SU-DHL-6 (cell line): ENCODE measurements around the gene HNRNPUL1.
"Not testable (repeated sequence)": the region's sequence is repeated elsewhere in the genome, so short reads cannot be mapped to it uniquely, and the experiment has no call there.

Source experiments
- H2AFZ ChIP-seq: fragments of 200-600 bp; sonication (generic); 2 replicates; pipeline ENCODE4 v1.6.1; 2014; ENCODE audit warnings: low read depth, mild to moderate bottlenecking, moderate library complexity, mixed read lengths, antibody characterized with exemption, low read length; ENCODE audit not compliant: severe bottlenecking
- H3F3A ChIP-seq: fragments of 200-600 bp; shearing (Covaris generic); 2 replicates; pipeline ENCODE4 v1.6.0; 2016; ENCODE audit warnings: antibody characterized with exemption, mild to moderate bottlenecking; ENCODE audit not compliant: insufficient read depth
- H3K27ac ChIP-seq: fragments of 200-600 bp; sonication (generic); 2 replicates; pipeline ENCODE4 v1.5.1; 2016; ENCODE audit warnings: low read depth, mild to moderate bottlenecking, low read length, moderate library complexity, mixed read lengths
- H3K27me3 ChIP-seq: fragments of 200-600 bp; sonication (generic), shearing (Covaris generic); 2 replicates; pipeline ENCODE4 v1.6.0; 2014; ENCODE audit warnings: mild to moderate bottlenecking, low read length
- H3K36me3 ChIP-seq: fragments of 200-600 bp; sonication (generic); 2 replicates; pipeline ENCODE4 v1.6.1; 2014; ENCODE audit warnings: mild to moderate bottlenecking, low read length, mixed read lengths
- H3K4me2 ChIP-seq: fragments of 300-600, 200-600 bp; shearing (Covaris generic), sonication (generic); 2 replicates; pipeline ENCODE4 v1.6.0; 2014; ENCODE audit warnings: low read length, low read depth, mild to moderate bottlenecking; ENCODE audit not compliant: poor library complexity, severe bottlenecking
- H3K4me3 ChIP-seq: fragments of 200-600 bp; sonication (generic); 2 replicates; pipeline ENCODE4 v1.5.1; 2014; ENCODE audit warnings: antibody characterized with exemption, low read length, mild to moderate bottlenecking, mixed read lengths; ENCODE audit not compliant: insufficient read depth, poor library complexity, severe bottlenecking
- H3K79me2 ChIP-seq: fragments of 200-600 bp; sonication (generic); 2 replicates; pipeline ENCODE4 v1.6.1; 2014; ENCODE audit warnings: mild to moderate bottlenecking, low read length, moderate library complexity; ENCODE audit not compliant: insufficient read depth
- H3K9ac ChIP-seq: fragments of 200-600 bp; sonication (generic); 2 replicates; pipeline ENCODE4 v1.7.0; 2014; ENCODE audit warnings: mild to moderate bottlenecking, low read length
- H3K9me2 ChIP-seq: fragments of 200-600 bp; sonication (generic); replicated peaks from 2 replicates; pipeline ENCODE4 v1.6.1; 2014; ENCODE audit warnings: low read length; ENCODE audit not compliant: insufficient read depth
- H3K9me3 ChIP-seq: fragments of 200-600 bp; sonication (generic); 2 replicates; pipeline ENCODE4 v1.6.1; 2014; ENCODE audit warnings: low read length, mixed read lengths; ENCODE audit not compliant: insufficient read depth
- H4K20me1 ChIP-seq: fragments of 200-600 bp; sonication (generic); 2 replicates; pipeline ENCODE4 v1.6.1; 2014; ENCODE audit warnings: low read depth, mild to moderate bottlenecking, antibody characterized with exemption, low read length, moderate library complexity, mixed read lengths
- CTCF ChIP-seq: fragments of 200-600 bp; sonication (generic); IDR thresholded peaks from one replicate; pipeline ENCODE4 v1.5.1; 2017; ENCODE audit warnings: antibody characterized with exemption, mild to moderate bottlenecking, low read length, moderate library complexity; ENCODE audit not compliant: insufficient read depth, poor library complexity, severe bottlenecking
- EZH2phosphoT487 ChIP-seq: fragments of 200-600 bp; sonication (generic), shearing (Covaris generic); conservative IDR thresholded peaks from 2 replicates; pipeline ENCODE4 v1.6.1; 2018; ENCODE audit warnings: mild to moderate bottlenecking, antibody characterized with exemption, low read length, moderate library complexity, mixed read lengths

Gene HNRNPUL1

GRCh38 chr19:41226874-41227390, 37.2 kb upstream of the HNRNPUL1 start:
- Histone ChIP-seq H3K4me2 (no peak overlapping the region), H3K27ac (no peak overlapping the region), H4K20me1 (no peaks in the 10 kb centered on the region), H3K79me2 (no peaks in the 10 kb centered on the region), H3K36me3 (no peaks in the 10 kb centered on the region), H3F3A (no peaks in the 10 kb centered on the region), H3K9me3 (no peaks in the 10 kb centered on the region), H3K9me2 (no peaks in the 10 kb centered on the region), H3K27me3 (no peaks in the 10 kb centered on the region), H2AFZ (no peak overlapping the region), H3K9ac (no peak overlapping the region), H3K4me3 (no peak overlapping the region)
- no peak for TF ChIP-seq CTCF
- no peak for TF ChIP-seq EZH2phosphoT487

GRCh38 chr19:41228486-41228885, 35.7 kb upstream of the HNRNPUL1 start:
- no peaks in the 10 kb centered on the region for H3K79me2 ChIP-seq
- H3K36me3 ChIP-seq, result no peaks in the 10 kb centered on the region
- H4K20me1 ChIP-seq, result no peaks in the 10 kb centered on the region
- H3F3A ChIP-seq, result no peaks in the 10 kb centered on the region
- no peaks in the 10 kb centered on the region for H3K9me3 ChIP-seq
- no peak overlapping the region for H3K4me2 ChIP-seq
- no peak overlapping the region for H3K9ac ChIP-seq
- H3K9me2 ChIP-seq, result no peaks in the 10 kb centered on the region
- TF ChIP-seq EZH2phosphoT487 (no peak), CTCF (no peak)
- no peak overlapping the region for H3K4me3 ChIP-seq
- H3K27ac ChIP-seq, result no peak overlapping the region
- no peak overlapping the region for H2AFZ ChIP-seq
- no peaks in the 10 kb centered on the region for H3K27me3 ChIP-seq

- H3K36me3 ChIP-seq, H3K27ac ChIP-seq, H3F3A ChIP-seq, H3K4me3 ChIP-seq, H3K79me2 ChIP-seq, H3K9me2 ChIP-seq, H4K20me1 ChIP-seq, H3K9me3 ChIP-seq, H3K4me2 ChIP-seq, H2AFZ ChIP-seq, H3K9ac ChIP-seq, H3K27me3 ChIP-seq: not testable (repeated sequence)
These were observed 34.8 kb upstream of the HNRNPUL1 start for GRCh38 chr19:41229338-41229737.

GRCh38 chr19:41230067-41230857, 33.9 kb upstream of the HNRNPUL1 start:
- no peaks in the 10 kb centered on the region for H3K9me3 ChIP-seq
- H3K79me2 ChIP-seq, result no peaks in the 10 kb centered on the region
- no peaks in the 10 kb centered on the region for H3K9me2 ChIP-seq
- no peak overlapping the region for H3K27ac ChIP-seq
- no peaks in the 10 kb centered on the region for H3F3A ChIP-seq
- no peak overlapping the region for H3K4me3 ChIP-seq
- H4K20me1 ChIP-seq, result no peaks in the 10 kb centered on the region
- H3K27me3 ChIP-seq, result no peaks in the 10 kb centered on the region
- TF ChIP-seq CTCF (no peak), EZH2phosphoT487 (no peak)
- no peak overlapping the region for H2AFZ ChIP-seq
- H3K36me3 ChIP-seq, result no peaks in the 10 kb centered on the region
- H3K4me2 ChIP-seq, result no peak overlapping the region
- H3K9ac ChIP-seq, result no peak overlapping the region
